Peyer's patch (tissue), 4 donors: ENCODE measurements around the gene PLEKHG5. TPM values are rescaled to one million over a fixed set of nuclear protein-coding genes. Genes with fewer than 3 reads are reported as not detected.
A peak's percentile ranks its signal among the peaks of the same experiment; 100 is the strongest.
"Not testable (repeated sequence)": the region's sequence is repeated elsewhere in the genome, so short reads cannot be mapped to it uniquely, and the experiment has no call there.

Experiments used
- DNase-seq, 3 donors: peaks; one replicate each; pipeline ENCODE4 v3.0.0-alpha.2; 2017 to 2019
- H3K27ac ChIP-seq, 4 donors: fragments of 200-600 bp; sonication (generic); one replicate each; pipeline ENCODE4 v1.5.1; 2016 to 2019
- H3K27me3 ChIP-seq, 2 donors: fragments of 200-600 bp; sonication (generic); one replicate each; pipeline ENCODE4 v1.5.1; 2019
- H3K36me3 ChIP-seq, 3 donors: fragments of 200-600 bp; sonication (generic); one replicate each; pipeline ENCODE4 v1.5.1; 2016 to 2019
- H3K4me1 ChIP-seq, 4 donors: fragments of 200-600 bp; sonication (generic); one replicate each; pipeline ENCODE4 v1.5.1; 2016 to 2019
- H3K4me3 ChIP-seq, 4 donors: fragments of 200-600 bp; sonication (generic); 1 replicate in 3 of 4; 2 replicates in 1 of 4; pipeline ENCODE4 v1.5.1; 2016 to 2019; ENCODE audit warnings: mild to moderate bottlenecking in 1 of 4
- H3K9me3 ChIP-seq, 4 donors: fragments of 200-600 bp; sonication (generic); one replicate each; pipeline ENCODE4 v1.5.1; 2016 to 2019; ENCODE audit warnings: mild to moderate bottlenecking in 1 of 4
- POLR2A ChIP-seq, 2 donors: fragments of 450-650 bp; IDR thresholded peaks; one replicate each; pipeline ENCODE4 v1.5.1; 2017; ENCODE audit warnings: antibody characterized with exemption in 2 of 2, mild to moderate bottlenecking in 2 of 2, moderate library complexity in 2 of 2
- total RNA-seq, 4 donors: library from RNA; depleted of rRNA; stranded (reverse); fragments of >200 nt; gene quantifications; one replicate each; pipeline ENCODE4 v1.1.0, GENCODE V29; 2016
- TF ChIP-seq, protein P1 (sequence below), 6 experiments: fragments of 450-650 bp in 4 of 6; fragments of 200-600 bp in 2 of 6; sonication (generic) in 1 of 6; IDR thresholded peaks; one replicate each; pipeline ENCODE4 v1.5.1; 2017 to 2019; ENCODE audit warnings: antibody characterized with exemption in 6 of 6, mild to moderate bottlenecking in 3 of 6, moderate library complexity in 1 of 6

Gene PLEKHG5
- total RNA-seq, 4 donors from 2014 or later, result 17.7 to 56.9 (median 45.4) TPM

DNA sequence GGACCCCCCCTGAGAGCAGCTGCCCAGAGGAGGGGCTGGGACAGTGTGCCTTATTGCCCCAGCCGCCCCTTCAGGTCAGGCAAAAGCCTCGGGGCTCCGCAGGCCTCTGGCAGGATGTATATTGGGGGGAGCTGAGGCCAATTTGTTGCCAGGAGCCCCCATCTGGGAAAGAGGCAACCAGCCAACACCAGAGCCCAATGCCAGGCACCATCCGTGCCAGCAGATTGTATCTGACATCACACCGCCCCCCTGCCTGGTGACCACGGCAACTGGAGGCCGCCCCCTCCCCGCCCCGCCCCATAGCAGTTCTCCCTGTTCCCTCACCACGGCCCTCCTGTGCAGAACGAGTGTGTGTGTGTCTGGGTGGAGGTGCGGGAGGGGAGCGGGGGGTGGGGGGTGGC lies 3.6 kb upstream of the PLEKHG5 start:
- Histone ChIP-seq H3K9me3 (no peaks in the 10 kb centered on the region), H3K4me1 (peaks cover 0 to 30% (median 8%) of the 10 kb centered on the region in 4 donors), H3K27ac (no peak overlapping the region), H3K36me3 (no peaks in the 10 kb centered on the region), H3K4me3 (no peak overlapping the region), H3K27me3 (no peaks in the 10 kb centered on the region)
- TF ChIP-seq, protein P1, sequence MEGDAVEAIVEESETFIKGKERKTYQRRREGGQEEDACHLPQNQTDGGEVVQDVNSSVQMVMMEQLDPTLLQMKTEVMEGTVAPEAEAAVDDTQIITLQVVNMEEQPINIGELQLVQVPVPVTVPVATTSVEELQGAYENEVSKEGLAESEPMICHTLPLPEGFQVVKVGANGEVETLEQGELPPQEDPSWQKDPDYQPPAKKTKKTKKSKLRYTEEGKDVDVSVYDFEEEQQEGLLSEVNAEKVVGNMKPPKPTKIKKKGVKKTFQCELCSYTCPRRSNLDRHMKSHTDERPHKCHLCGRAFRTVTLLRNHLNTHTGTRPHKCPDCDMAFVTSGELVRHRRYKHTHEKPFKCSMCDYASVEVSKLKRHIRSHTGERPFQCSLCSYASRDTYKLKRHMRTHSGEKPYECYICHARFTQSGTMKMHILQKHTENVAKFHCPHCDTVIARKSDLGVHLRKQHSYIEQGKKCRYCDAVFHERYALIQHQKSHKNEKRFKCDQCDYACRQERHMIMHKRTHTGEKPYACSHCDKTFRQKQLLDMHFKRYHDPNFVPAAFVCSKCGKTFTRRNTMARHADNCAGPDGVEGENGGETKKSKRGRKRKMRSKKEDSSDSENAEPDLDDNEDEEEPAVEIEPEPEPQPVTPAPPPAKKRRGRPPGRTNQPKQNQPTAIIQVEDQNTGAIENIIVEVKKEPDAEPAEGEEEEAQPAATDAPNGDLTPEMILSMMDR (IDR thresholded peaks at IDR 0.05), result no peak
- no peak for TF ChIP-seq POLR2A (IDR thresholded peaks at IDR 0.05)
- DNase-seq, result no peak

DNA sequence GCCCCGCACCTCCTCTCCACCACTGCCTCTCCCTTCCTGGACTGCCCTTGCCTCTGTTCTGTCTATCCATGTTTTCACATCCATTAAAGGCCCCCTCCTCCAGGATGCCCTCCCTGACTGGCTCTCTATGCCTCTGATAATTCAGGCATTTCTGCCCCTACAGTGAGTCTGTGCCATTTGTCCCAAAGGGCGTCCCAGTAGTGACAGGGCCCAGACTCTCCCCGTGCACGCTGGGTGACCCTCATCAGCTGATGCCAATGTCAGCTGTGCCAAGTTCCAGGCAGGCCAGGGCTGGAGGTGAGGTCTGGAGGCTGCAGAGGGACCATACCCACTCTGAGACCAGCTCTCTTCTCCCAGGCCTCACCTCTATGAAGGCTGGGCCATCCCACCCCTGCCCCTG lies 3.2 kb upstream of the PLEKHG5 start:
- no peaks in the 10 kb centered on the region for H3K36me3 ChIP-seq
- no peak for DNase-seq
- H3K9me3 ChIP-seq, result no peaks in the 10 kb centered on the region
- TF ChIP-seq, protein P1 (IDR thresholded peaks at IDR 0.05), result no peak
- no peak for TF ChIP-seq POLR2A (IDR thresholded peaks at IDR 0.05)
- peaks cover 0 to 34% (median 8%) of the 10 kb centered on the region in 4 donors for H3K4me1 ChIP-seq
- H3K27me3 ChIP-seq, result no peaks in the 10 kb centered on the region
- H3K4me3 ChIP-seq, result no peak overlapping the region
- no peak overlapping the region for H3K27ac ChIP-seq

DNA sequence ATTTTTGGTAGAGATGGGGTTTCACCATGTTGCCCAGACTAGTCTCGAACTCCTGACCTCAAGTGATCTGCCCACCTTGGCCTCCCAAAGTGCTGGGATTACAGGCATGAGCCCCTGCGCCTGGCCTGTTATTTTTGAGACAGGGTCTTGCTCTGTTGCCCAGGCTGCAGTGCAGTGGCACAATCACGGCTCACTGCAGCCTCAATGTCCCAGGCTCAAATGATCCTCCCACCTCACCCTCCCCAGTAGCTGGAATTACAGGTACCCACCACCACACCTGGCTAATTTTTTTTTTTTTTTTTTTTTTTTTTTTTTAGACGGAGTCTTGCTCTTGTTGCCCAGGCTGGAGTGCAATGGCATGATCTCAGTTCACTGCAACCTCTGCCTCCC lies 2.4 kb upstream of the PLEKHG5 start:
- not testable (repeated sequence) for H3K36me3 ChIP-seq, H3K27ac ChIP-seq
- H3K4me1 ChIP-seq, result peaks cover 0 to 41% (median 8%) of the 10 kb centered on the region in 4 donors

DNA sequence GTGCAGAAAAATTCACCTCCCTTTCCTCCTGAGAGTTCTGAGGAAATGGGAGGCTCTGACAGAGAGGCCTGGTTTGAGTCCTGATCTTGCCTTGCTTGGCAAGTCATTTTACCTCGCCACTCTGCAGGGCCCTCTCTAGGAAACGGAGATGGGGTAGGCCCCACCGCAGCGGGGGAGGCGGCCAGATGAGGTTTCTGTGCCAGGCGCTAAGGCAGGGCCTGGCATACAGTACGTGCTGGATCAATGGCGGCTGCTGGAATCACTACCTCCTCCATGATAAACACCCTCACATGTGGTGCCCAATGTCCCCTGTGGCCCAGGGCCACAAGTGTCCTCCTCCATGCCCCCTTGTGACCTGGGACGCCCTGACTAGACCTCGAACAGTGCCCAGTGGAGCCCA lies 499 bp upstream of the PLEKHG5 start:
- Histone ChIP-seq H3K9me3 (no peaks in the 10 kb centered on the region), H3K36me3 (no peaks in the 10 kb centered on the region), H3K27ac (no peak overlapping the region), H3K27me3 (no peaks in the 10 kb centered on the region), H3K4me1 (peaks cover 0 to 32% (median 5%) of the 10 kb centered on the region in 4 donors), H3K4me3 (no peak overlapping the region)
- TF ChIP-seq POLR2A (IDR thresholded peaks at IDR 0.05), result no peak
- TF ChIP-seq, protein P1 (IDR thresholded peaks at IDR 0.05), result no peak
- no peak for DNase-seq

More for the DNA sequence above, 2.4 kb upstream of the PLEKHG5 start:
- H3K9me3 ChIP-seq, H3K27me3 ChIP-seq, DNase-seq, H3K4me3 ChIP-seq: not testable (repeated sequence)

DNA sequence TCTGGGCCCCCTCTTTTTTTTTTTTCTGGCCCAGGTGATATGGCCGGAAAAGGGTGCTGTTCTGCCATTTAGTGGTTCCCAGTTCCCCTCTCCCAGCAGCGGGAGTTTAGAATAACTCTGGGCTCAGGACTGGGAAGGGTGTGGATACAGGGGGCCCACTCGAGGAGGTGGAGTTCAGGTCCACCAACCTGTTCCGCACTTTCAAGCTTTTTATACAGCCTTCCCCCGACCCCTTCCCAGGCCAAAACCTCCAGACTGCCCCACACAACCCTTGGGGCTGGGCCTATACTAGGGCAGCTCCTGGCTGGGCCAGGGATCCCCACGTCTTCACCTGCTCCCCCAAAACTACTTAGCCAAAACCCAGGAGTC lies 402 bp downstream of the PLEKHG5 start:
- Histone ChIP-seq H3K4me1 (peaks cover 0 to 34% (median 5%) of the 10 kb centered on the region in 4 donors), H3K9me3 (no peaks in the 10 kb centered on the region), H3K27ac (peak overlapping the region; percentile 20 to 73 (median 68)), H3K36me3 (no peaks in the 10 kb centered on the region), H3K27me3 (peaks cover 0 to 2% of the 10 kb centered on the region in 2 donors), H3K4me3 (peak overlapping the region; percentile 61 to 69 (median 65))
- no peak for DNase-seq
- TF ChIP-seq, protein P1 (IDR thresholded peaks at IDR 0.05), result no peak
- no peak for TF ChIP-seq POLR2A (IDR thresholded peaks at IDR 0.05)

DNA sequence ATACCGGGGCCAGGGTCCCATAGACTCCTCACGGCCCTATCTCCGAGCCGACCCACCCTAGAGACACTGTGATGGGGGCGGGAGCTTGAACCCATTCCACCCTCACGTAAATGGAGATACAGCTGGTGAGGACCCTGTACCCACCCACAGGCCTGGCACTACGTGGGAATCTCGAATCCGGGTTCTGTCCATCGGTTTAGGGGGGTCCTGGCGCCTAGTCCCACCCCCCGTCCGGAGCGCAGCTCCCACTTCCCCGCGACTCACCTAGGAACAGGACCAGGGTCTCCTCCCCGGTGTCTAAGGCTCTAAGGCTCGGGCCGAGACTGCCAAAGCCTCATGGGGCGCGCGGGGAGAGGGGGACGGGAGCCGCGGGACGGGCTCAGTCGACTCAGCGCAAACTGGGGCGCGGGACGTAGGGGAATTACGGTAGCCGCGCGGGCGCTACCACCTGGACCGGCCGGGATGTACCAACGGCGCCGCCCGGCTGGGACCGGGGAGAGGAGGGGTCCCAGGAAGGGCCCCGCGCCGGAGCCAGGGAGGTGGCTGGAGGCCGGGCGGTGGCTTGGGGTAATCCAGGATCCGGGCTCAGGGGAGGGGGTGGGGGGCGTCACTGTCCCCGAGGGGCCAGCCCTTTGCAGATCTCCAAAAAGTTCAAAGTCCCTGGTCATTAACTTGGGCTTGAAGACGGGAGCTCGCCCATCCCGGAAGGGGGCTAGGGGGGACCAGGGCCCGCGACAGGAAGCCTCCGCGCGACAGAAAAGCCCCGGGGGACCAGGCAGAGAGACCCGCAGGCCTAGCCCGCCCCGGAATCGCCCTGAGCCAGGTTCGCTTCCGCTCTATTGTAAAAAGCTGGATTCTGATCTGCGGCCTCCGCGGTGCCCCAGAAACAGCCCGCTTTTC lies 1.0 kb downstream of the PLEKHG5 start:
- peak; percentile 50 to 86 (median 82) for DNase-seq
- TF ChIP-seq, protein P1 (IDR thresholded peaks at IDR 0.05), result no peak
- peak; percentile 19 to 45 for TF ChIP-seq POLR2A (IDR thresholded peaks at IDR 0.05)
- Histone ChIP-seq H3K9me3 (no peaks in the 10 kb centered on the region), H3K4me3 (peak overlapping the region; percentile 61 to 69 (median 65)), H3K4me1 (peaks cover 0 to 41% (median 8%) of the 10 kb centered on the region in 4 donors), H3K27me3 (peaks cover 0 to 8% of the 10 kb centered on the region in 2 donors), H3K27ac (peak overlapping the region; percentile 67 to 75 (median 70)), H3K36me3 (no peaks in the 10 kb centered on the region)
